ENCODE data around the gene RBFA.

DNA sequence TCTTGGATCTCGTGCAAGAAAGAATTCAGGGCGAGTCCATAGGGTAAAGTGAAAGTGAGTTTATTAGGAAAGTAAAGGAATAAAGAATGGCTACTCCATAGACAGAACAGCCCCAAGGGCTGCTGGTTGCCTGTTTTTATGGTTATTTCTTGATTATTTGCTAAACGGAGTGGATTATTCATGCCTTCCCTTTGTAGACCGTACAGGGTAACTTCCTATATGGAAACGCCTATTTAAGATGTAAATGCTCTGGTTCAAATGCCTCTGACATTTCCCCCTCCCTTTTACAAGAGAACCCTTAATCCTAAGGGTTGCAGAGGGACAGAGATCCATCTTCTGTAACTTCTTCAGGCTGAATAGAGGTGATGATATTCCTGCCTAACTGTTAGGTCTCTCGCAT lies 25.7 kb downstream of the RBFA start:
- TF ChIP-seq, protein P1, sequence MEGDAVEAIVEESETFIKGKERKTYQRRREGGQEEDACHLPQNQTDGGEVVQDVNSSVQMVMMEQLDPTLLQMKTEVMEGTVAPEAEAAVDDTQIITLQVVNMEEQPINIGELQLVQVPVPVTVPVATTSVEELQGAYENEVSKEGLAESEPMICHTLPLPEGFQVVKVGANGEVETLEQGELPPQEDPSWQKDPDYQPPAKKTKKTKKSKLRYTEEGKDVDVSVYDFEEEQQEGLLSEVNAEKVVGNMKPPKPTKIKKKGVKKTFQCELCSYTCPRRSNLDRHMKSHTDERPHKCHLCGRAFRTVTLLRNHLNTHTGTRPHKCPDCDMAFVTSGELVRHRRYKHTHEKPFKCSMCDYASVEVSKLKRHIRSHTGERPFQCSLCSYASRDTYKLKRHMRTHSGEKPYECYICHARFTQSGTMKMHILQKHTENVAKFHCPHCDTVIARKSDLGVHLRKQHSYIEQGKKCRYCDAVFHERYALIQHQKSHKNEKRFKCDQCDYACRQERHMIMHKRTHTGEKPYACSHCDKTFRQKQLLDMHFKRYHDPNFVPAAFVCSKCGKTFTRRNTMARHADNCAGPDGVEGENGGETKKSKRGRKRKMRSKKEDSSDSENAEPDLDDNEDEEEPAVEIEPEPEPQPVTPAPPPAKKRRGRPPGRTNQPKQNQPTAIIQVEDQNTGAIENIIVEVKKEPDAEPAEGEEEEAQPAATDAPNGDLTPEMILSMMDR (IDR thresholded peaks at IDR 0.05; ENCODE audit: extremely low read depth in 1 of 2, insufficient read depth in 1 of 2, low read depth in 1 of 2, low read length in 2 of 2): no peak
- no peak for TF ChIP-seq POLR2A (IDR thresholded peaks at IDR 0.05; ENCODE audit: low read depth, low read length)
- TF ChIP-seq, protein P2, sequence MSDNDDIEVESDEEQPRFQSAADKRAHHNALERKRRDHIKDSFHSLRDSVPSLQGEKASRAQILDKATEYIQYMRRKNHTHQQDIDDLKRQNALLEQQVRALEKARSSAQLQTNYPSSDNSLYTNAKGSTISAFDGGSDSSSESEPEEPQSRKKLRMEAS (IDR thresholded peaks at IDR 0.05; ENCODE audit: insufficient read depth, insufficient read length): no peak
- TF ChIP-seq EZH2 (IDR thresholded peaks at IDR 0.05; ENCODE audit: borderline replicate concordance, low read depth, low read length, severe bottlenecking): no peak
- no peak for TF ChIP-seq MYC (IDR thresholded peaks at IDR 0.05; ENCODE audit: low read depth, low read length)
- no peak for TF ChIP-seq POLR2AphosphoS5 (IDR thresholded peaks at IDR 0.05; ENCODE audit: insufficient read depth, low read depth, low read length)
